Thyroid gland (tissue), 4 donors: ENCODE measurements around the gene ANAPC1.
"Not testable (repeated sequence)": the region's sequence is repeated elsewhere in the genome, so short reads cannot be mapped to it uniquely, and the experiment has no call there.

ENCODE experiments used
- POLR2A ChIP-seq, 2 donors: fragments of 450-650 bp; IDR thresholded peaks; one replicate each; pipeline ENCODE4 v1.6.1; 2017; ENCODE audit warnings: antibody characterized with exemption in 2 of 2, mild to moderate bottlenecking in 2 of 2, moderate library complexity in 1 of 2
- TF ChIP-seq, protein P1 (sequence below), 6 experiments: fragments of 200-600 bp in 3 of 6; fragments of 450-650 bp in 3 of 6; sonication (generic) in 3 of 6; IDR thresholded peaks; one replicate each; pipeline ENCODE4 v1.5.1; 2016 to 2019; ENCODE audit warnings: antibody characterized with exemption in 6 of 6, mild to moderate bottlenecking in 2 of 6, inconsistent platforms in 1 of 6, moderate library complexity in 1 of 6

DNA sequence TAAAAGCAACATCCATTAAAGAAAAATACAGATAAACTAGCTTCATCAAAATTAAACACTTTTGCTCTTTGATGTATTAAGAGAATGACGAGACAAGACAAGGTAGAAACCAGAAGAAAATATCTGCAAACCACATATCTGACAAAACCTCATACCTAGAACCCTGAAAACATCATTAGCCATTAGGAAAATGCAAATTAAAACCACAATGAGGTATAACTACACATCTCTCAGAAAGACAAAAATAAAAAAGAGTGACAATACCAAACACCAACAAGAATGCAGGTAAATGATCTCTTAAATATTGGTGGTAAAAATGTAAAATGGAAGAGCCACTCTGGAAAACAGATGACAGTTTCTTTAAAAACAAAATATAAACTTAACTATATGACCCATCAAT, 53.5 kb downstream of the ANAPC1 start:
- TF ChIP-seq, protein P1, sequence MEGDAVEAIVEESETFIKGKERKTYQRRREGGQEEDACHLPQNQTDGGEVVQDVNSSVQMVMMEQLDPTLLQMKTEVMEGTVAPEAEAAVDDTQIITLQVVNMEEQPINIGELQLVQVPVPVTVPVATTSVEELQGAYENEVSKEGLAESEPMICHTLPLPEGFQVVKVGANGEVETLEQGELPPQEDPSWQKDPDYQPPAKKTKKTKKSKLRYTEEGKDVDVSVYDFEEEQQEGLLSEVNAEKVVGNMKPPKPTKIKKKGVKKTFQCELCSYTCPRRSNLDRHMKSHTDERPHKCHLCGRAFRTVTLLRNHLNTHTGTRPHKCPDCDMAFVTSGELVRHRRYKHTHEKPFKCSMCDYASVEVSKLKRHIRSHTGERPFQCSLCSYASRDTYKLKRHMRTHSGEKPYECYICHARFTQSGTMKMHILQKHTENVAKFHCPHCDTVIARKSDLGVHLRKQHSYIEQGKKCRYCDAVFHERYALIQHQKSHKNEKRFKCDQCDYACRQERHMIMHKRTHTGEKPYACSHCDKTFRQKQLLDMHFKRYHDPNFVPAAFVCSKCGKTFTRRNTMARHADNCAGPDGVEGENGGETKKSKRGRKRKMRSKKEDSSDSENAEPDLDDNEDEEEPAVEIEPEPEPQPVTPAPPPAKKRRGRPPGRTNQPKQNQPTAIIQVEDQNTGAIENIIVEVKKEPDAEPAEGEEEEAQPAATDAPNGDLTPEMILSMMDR (IDR thresholded peaks at IDR 0.05): not testable (repeated sequence)
- not testable (repeated sequence) for TF ChIP-seq POLR2A (IDR thresholded peaks at IDR 0.05)
